B cell (primary cell): ENCODE measurements around the gene KCNK17. TPM values are rescaled to one million over a fixed set of nuclear protein-coding genes. Genes with fewer than 3 reads are reported as not detected.

Source experiments
- ATAC-seq: fragments of 200-7000 bp; cut with Tn5 transposase; one replicate; pipeline ENCODE4 v1.10.0; 2021; ENCODE audit warnings: low read depth, mild to moderate bottlenecking, moderate number of reproducible peaks, moderate library complexity
- CTCF ChIA-PET: fragments of 350-600 bp; sonication (Branson Sonifier 250); formaldehyde crosslinking; loops from one replicate; lab custom pipeline; 2021; ENCODE audit warnings: antibody characterized with exemption, inconsistent platforms; lab: Charles Lee
- POLR2A ChIA-PET: fragments of 350-600 bp; sonication (Branson Sonifier 250); formaldehyde crosslinking; loops from one replicate; lab custom pipeline; 2021; ENCODE audit warnings: antibody characterized with exemption; lab: Charles Lee
- DNase-seq: peaks from one replicate; pipeline ENCODE4 v3.0.0; 2013
- H2AFZ ChIP-seq: 2 replicates; pipeline ENCODE4 v1.6.1; 2012; ENCODE audit warnings: mild to moderate bottlenecking, low read depth, low read length; ENCODE audit not compliant: insufficient read depth, poor library complexity, severe bottlenecking
- H3K27ac ChIP-seq, 2 donors: 1 replicate in 1 of 2; 2 replicates in 1 of 2; pipeline ENCODE4 v1.5.1; 2012 to 2013; ENCODE audit warnings: low read length in 2 of 2, mild to moderate bottlenecking in 2 of 2, moderate library complexity in 1 of 2
- H3K27me3 ChIP-seq, 4 experiments: fragments of 200-600 bp in 1 of 4; sonication (generic) in 1 of 4; replicated peaks in 1 of 4; 1 replicate in 2 of 4; 2 replicates in 2 of 4; pipeline versions ENCODE4 v1.6.1 to v1.7.0; 2013 to 2016; ENCODE audit warnings: low read length in 3 of 4, mild to moderate bottlenecking in 2 of 4, mixed read lengths in 1 of 4, moderate library complexity in 1 of 4; ENCODE audit not compliant: insufficient read depth in 4 of 4, control insufficient read depth in 3 of 4; ENCODE audit errors: control extremely low read depth in 1 of 4
- H3K36me3 ChIP-seq, 2 experiments: replicated peaks in 1 of 2; 1 replicate in 1 of 2; 2 replicates in 1 of 2; pipeline versions ENCODE4 v1.6.1 to v1.7.1; 2013; ENCODE audit warnings: low read length in 1 of 2; ENCODE audit not compliant: insufficient read depth in 2 of 2, control insufficient read depth in 1 of 2; ENCODE audit errors: control extremely low read depth in 1 of 2, extremely low read depth in 1 of 2
- H3K4me1 ChIP-seq, 2 donors: fragments of 200-600 bp in 1 of 2; sonication (generic) in 1 of 2; 1 replicate in 1 of 2; 2 replicates in 1 of 2; pipeline versions ENCODE4 v1.5.1 to v1.6.1; 2013 to 2017; ENCODE audit warnings: low read length in 2 of 2; ENCODE audit not compliant: control insufficient read depth in 2 of 2, insufficient read depth in 2 of 2
- H3K4me2 ChIP-seq: replicated peaks from 2 replicates; pipeline ENCODE3; 2012; ENCODE audit warnings: mild to moderate bottlenecking, low read depth, low read length; ENCODE audit not compliant: poor library complexity, severe bottlenecking
- H3K4me3 ChIP-seq, 5 experiments: fragments of 200-600 bp in 1 of 5; sonication (generic) in 1 of 5; 1 replicate in 3 of 5; 2 replicates in 2 of 5; pipeline versions ENCODE4 v1.5.1 to v1.7.0; 2011 to 2016; ENCODE audit warnings: low read length in 4 of 5, mild to moderate bottlenecking in 4 of 5, low read depth in 2 of 5, control low read depth in 1 of 5, moderate library complexity in 1 of 5; ENCODE audit not compliant: insufficient read depth in 1 of 5; ENCODE audit errors: control extremely low read depth in 1 of 5, extremely low read depth in 1 of 5
- H3K79me2 ChIP-seq: fragments of 200-600 bp; sonication (generic); one replicate; pipeline ENCODE4 v1.6.0; 2016; ENCODE audit warnings: low read length; ENCODE audit not compliant: control insufficient read depth, insufficient read depth
- H3K9ac ChIP-seq: fragments of 200-600 bp; sonication (generic); 2 replicates; pipeline ENCODE4 v1.6.1; 2017; ENCODE audit warnings: mild to moderate bottlenecking, low read length, moderate library complexity
- H3K9me3 ChIP-seq, 3 donors: one replicate each; pipeline versions ENCODE4 v1.6.1 to v1.7.1; 2013; ENCODE audit warnings: low read length in 2 of 3; ENCODE audit not compliant: control insufficient read depth in 2 of 3, insufficient read depth in 1 of 3; ENCODE audit errors: control extremely low read depth in 1 of 3
- H4K20me1 ChIP-seq: 2 replicates; pipeline ENCODE4 v1.6.0; 2012; ENCODE audit warnings: mild to moderate bottlenecking, low read length; ENCODE audit not compliant: insufficient read depth, control insufficient read depth, poor library complexity, severe bottlenecking
- H3K27ac Mint-ChIP-seq: one replicate; pipeline ENCODE4 v1.8.0; 2021; ENCODE audit warnings: mixed read lengths
- H3K27me3 Mint-ChIP-seq: one replicate; pipeline ENCODE4 v1.8.0; 2021; ENCODE audit warnings: mixed read lengths
- H3K4me1 Mint-ChIP-seq: one replicate; pipeline ENCODE4 v1.8.0; 2021; ENCODE audit warnings: mixed read lengths
- H3K4me3 Mint-ChIP-seq: one replicate; pipeline ENCODE4 v1.8.0; 2021; ENCODE audit warnings: mixed read lengths
- H3K9me3 Mint-ChIP-seq: one replicate; pipeline ENCODE4 v1.8.0; 2022; ENCODE audit warnings: mixed read lengths; ENCODE audit not compliant: insufficient read depth
- CTCF ChIP-seq: fragments of 200-600 bp; IDR thresholded peaks from one replicate; pipeline ENCODE4 v1.8.0; 2022; ENCODE audit warnings: antibody characterized with exemption, mild to moderate bottlenecking
- EZH2 ChIP-seq: IDR thresholded peaks from 2 replicates; pipeline ENCODE4 v1.6.1; 2012; ENCODE audit warnings: borderline replicate concordance, low read depth, mild to moderate bottlenecking, moderate library complexity, low read length; ENCODE audit not compliant: insufficient read depth, poor library complexity, severe bottlenecking
- whole genome bisulfite sequencing: methylation state at CpG from one replicate; pipeline ENCODE4 v1.1.5; 2013; ENCODE audit warnings: missing lambda C conversion rate; ENCODE audit not compliant: insufficient coverage; 5-methylcytosine and 5-hydroxymethylcytosine counted together
- intact Hi-C: fragments of 100-400 bp; cut with micrococcal nuclease; formaldehyde crosslinking; loops from one replicate; pipeline ENCODE4 v1.10.0; 2022
- polyA plus RNA-seq: library from polyadenylated mRNA; depleted of rRNA; stranded (reverse); fragments of >200 nt; gene quantifications from 2 replicates; pipeline ENCODE4 v1.2.3, GENCODE V29; 2012
- total RNA-seq, 2 donors: library from RNA; stranded (reverse); fragments of 120-200 nt in 1 of 2; gene quantifications; 1 replicate in 1 of 2; 2 replicates in 1 of 2; pipeline versions ENCODE4 v1.2.3 to v1.2.4, GENCODE V29; 2013 to 2022

The KCNK17 gene
- total and polyA plus RNA-seq, 2 donors (not counting 1 experiment from before 2014, with no cell fraction given): not detected

GRCh38 chr6:39321761-39322160 lies 7.5 kb upstream of the KCNK17 start:
- H3K27me3 Mint-ChIP-seq: peaks cover 32% of the 10 kb centered on the region
- CTCF ChIA-PET: interaction anchor here (1.9 kb wide), 1 partner anchor 11 kb away, joined by 6 read pairs; no protein-coding TSS in a partner anchor
- no peak for DNase-seq

More at GRCh38 chr6:39321761-39322160, 7.5 kb upstream of the KCNK17 start:
- ATAC-seq: no peak
- H3K27me3 ChIP-seq: peaks cover 0 to 4% (median 0%) of the 10 kb centered on the region in 4 experiments
- no peaks in the 10 kb centered on the region for H3K79me2 ChIP-seq
- H3K27ac Mint-ChIP-seq: no peak overlapping the region
- H3K9me3 Mint-ChIP-seq: no peaks in the 10 kb centered on the region
- no peak overlapping the region for H3K4me2 ChIP-seq
- intact Hi-C loops: no loop called here
- H3K9ac ChIP-seq: no peak overlapping the region
- no peak overlapping the region for H3K4me3 Mint-ChIP-seq
- H2AFZ ChIP-seq: no peak overlapping the region
- peaks cover 8% of the 10 kb centered on the region for H3K4me1 Mint-ChIP-seq
- no peaks in the 10 kb centered on the region for H3K36me3 ChIP-seq
- no peaks in the 10 kb centered on the region for H4K20me1 ChIP-seq
- H3K9me3 ChIP-seq: peaks cover 0 to 4% (median 0%) of the 10 kb centered on the region in 3 donors
- peaks cover 0 to 13% of the 10 kb centered on the region in 2 donors for H3K4me1 ChIP-seq
- POLR2A ChIA-PET: no interaction called here
- H3K4me3 ChIP-seq: no peak overlapping the region
- WGBS: 35% methylated on average over 5 of the region's 5 CpGs
- no peak overlapping the region for H3K27ac ChIP-seq
- TF ChIP-seq EZH2 (no peak), CTCF (no peak)
